ENCODE data around the gene ITPR1. TPM values are rescaled to one million over a fixed set of nuclear protein-coding genes. Genes with fewer than 3 reads are reported as not detected.

Gene ITPR1
- total RNA-seq, 4 donors from 2014 or later = 12.1 to 68.7 (median 25.6) TPM

DNA sequence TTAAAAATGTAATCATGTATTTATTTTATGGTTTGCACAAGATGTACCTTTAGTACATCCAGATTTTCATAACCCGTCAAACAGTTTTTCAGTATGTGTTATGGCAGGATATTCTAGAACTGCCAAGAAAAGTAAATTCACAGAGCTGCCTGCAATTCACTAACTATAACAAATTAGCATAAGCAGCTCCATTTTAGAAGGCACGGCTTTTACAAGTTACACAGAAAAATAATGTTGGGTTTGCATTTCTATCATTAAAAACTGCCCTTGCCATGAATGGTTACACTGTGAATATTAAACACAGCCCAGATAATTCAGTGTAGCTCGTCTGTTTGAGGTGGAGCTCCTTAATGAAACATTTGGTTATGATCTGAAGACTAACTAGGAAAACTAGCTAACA lies 391.7 kb downstream of the ITPR1 start:
- H3K27me3 ChIP-seq = no peaks in the 10 kb centered on the region
- peaks cover 0 to 21% (median 0%) of the 10 kb centered on the region in 3 donors for H3K4me1 ChIP-seq
- H3K27ac ChIP-seq = no peak overlapping the region
- H3K9me3 ChIP-seq = no peaks in the 10 kb centered on the region
- no peaks in the 10 kb centered on the region for H3K36me3 ChIP-seq
- TF ChIP-seq POLR2A (IDR thresholded peaks at IDR 0.05) = no peak
- TF ChIP-seq, protein P1, sequence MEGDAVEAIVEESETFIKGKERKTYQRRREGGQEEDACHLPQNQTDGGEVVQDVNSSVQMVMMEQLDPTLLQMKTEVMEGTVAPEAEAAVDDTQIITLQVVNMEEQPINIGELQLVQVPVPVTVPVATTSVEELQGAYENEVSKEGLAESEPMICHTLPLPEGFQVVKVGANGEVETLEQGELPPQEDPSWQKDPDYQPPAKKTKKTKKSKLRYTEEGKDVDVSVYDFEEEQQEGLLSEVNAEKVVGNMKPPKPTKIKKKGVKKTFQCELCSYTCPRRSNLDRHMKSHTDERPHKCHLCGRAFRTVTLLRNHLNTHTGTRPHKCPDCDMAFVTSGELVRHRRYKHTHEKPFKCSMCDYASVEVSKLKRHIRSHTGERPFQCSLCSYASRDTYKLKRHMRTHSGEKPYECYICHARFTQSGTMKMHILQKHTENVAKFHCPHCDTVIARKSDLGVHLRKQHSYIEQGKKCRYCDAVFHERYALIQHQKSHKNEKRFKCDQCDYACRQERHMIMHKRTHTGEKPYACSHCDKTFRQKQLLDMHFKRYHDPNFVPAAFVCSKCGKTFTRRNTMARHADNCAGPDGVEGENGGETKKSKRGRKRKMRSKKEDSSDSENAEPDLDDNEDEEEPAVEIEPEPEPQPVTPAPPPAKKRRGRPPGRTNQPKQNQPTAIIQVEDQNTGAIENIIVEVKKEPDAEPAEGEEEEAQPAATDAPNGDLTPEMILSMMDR (IDR thresholded peaks at IDR 0.05) = no peak
- no peak for DNase-seq
- 77 to 83% methylated on average over 3 of the region's 3 CpGs for WGBS, 2 donors
- no peak overlapping the region for H3K4me3 ChIP-seq
- intact Hi-C loops (cut with DNase I) = no loop called here

DNA sequence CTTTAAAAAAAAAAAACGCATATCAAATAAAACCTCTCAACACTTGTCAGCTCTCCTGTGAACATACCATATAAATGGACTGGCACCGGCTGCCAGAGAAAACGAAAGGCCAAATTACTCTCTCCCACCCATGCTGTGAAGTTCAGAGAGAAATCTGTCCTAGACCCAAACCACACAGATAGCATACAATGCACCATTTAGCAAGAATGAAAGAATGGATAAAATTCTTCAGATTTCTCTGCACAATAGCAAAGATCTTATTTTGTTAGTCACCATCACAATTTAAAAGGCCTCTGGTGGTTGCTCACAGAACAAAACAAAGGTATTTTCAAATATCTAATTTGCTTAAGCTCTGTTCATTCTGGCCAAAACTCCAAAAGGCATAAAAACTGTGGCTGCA lies 392.2 kb downstream of the ITPR1 start:
- Histone ChIP-seq H3K27me3 (no peaks in the 10 kb centered on the region), H3K27ac (no peak overlapping the region), H3K36me3 (no peaks in the 10 kb centered on the region), H3K4me1 (peaks cover 0 to 22% (median 0%) of the 10 kb centered on the region in 3 donors), H3K9me3 (no peaks in the 10 kb centered on the region), H3K4me3 (no peak overlapping the region)
- intact Hi-C loops (cut with DNase I) = no loop called here
- no peak for TF ChIP-seq POLR2A (IDR thresholded peaks at IDR 0.05)
- TF ChIP-seq, protein P1 (IDR thresholded peaks at IDR 0.05) = peak in 1 of 6 experiments; percentile 35
- DNase-seq = no peak
- 50 to 52% methylated on average over 3 of the region's 3 CpGs for WGBS, 2 donors

DNA sequence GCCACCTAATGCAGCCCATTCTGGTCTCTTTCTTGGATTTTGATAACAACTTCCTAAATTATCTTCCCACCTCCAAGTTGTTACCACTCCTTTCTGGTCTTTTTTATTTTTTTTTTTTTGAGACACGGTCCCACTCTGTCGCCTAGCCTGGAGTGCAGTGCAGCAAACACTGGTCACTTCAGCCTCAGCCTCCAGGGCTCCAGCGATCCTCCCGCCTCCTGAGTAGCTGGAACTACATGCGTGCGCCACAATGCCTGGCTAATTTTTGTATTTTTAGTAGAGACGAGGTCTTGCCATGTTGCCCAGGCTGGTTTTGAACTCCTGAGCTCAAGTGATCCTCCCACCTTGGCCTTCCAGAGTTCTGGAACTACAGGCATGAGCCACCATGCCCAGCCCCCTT lies 393.3 kb downstream of the ITPR1 start:
- Histone ChIP-seq H3K27ac (no peak overlapping the region), H3K4me3 (no peak overlapping the region), H3K36me3 (no peaks in the 10 kb centered on the region), H3K27me3 (no peaks in the 10 kb centered on the region), H3K4me1 (peaks cover 0 to 22% (median 0%) of the 10 kb centered on the region in 3 donors), H3K9me3 (no peaks in the 10 kb centered on the region)
- TF ChIP-seq, protein P1 (IDR thresholded peaks at IDR 0.05) = no peak
- TF ChIP-seq POLR2A (IDR thresholded peaks at IDR 0.05) = no peak
- intact Hi-C loops (cut with DNase I) = no loop called here
- whole genome bisulfite sequencing, 2 donors = 92 to 96% methylated on average over 4 to 6 of the region's 7 CpGs
- DNase-seq = no peak

DNA sequence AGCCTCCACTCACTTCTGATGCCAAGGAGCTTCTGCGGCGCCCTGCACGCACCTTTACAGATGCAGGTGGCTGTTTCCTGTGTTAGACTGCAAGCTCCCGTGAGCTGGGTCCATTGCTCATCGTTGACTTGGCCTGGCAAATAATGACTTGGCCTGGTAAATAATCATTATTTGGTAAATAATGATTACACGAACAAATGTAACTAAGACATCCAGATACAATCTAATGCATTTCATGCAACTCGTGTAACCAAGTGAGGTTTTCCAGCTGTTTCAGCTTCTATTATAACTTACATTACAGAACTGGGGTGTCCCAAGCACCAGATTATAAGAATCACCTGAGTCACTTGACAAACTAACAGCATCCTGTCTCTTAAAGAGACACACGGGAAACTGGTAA lies 394.0 kb downstream of the ITPR1 start:
- intact Hi-C loops (cut with DNase I) = no loop called here
- Histone ChIP-seq H3K27me3 (no peaks in the 10 kb centered on the region), H3K27ac (no peak overlapping the region), H3K4me1 (peaks cover 0 to 22% (median 0%) of the 10 kb centered on the region in 3 donors), H3K36me3 (no peaks in the 10 kb centered on the region), H3K9me3 (no peaks in the 10 kb centered on the region), H3K4me3 (no peak overlapping the region)
- DNase-seq = no peak
- TF ChIP-seq, protein P1 (IDR thresholded peaks at IDR 0.05) = no peak
- TF ChIP-seq POLR2A (IDR thresholded peaks at IDR 0.05) = no peak
- WGBS, 2 donors = 82 to 88% methylated on average over 8 of the region's 8 CpGs

DNA sequence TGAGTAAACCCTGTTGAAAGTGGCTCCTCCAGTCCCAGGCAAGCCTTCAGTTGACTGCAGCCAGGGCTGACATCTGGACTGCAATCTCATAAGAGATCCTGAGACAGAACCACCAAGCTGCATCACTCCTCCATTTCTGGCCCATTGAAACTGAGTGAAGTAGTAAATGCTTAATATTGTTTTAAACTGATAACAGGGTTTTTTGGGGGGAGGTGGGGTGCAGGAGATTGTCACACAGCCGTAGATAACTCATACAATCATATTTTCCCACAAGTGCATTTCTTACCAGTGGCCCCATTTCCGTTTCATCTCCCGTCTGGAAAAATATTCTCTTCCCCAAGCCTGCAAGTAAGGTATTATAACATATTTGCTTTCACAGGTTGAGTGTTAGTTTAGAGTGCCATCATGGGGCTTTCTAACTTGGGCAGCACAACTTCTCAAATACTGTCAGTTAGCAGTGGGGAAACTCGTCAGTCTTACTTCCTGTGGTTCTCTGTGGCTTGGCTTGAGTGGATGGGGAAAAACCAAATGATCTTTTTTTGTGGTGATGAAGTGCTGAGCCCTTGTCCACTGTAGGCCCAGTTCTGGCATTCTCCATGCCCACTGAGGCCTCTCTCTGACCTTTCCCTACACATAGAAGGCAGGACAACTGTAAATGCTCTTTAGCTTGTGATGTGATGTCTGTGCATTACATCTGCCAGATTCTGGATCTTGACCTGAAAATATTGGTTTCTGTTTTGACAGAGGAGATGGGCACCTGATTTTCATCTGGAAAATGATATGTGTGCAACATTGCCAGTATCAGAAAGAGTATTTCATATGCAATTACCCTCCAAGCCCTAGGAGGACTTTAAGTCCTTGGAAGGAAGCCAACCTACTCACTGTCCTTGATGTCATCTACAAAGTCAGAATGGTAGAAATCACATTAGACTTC lies 396.0 kb downstream of the ITPR1 start:
- no peaks in the 10 kb centered on the region for H3K36me3 ChIP-seq
- TF ChIP-seq POLR2A (IDR thresholded peaks at IDR 0.05) = no peak
- TF ChIP-seq, protein P1 (IDR thresholded peaks at IDR 0.05) = no peak
- WGBS, 2 donors = 68 to 81% methylated on average over 4 of the region's 4 CpGs
- intact Hi-C loops (cut with DNase I) = no loop called here
- H3K27me3 ChIP-seq = no peaks in the 10 kb centered on the region
- H3K27ac ChIP-seq = peak overlapping the region in 2 of 4 donors; percentile 5 to 22
- H3K4me3 ChIP-seq = no peak overlapping the region
- peaks cover 0 to 22% (median 0%) of the 10 kb centered on the region in 3 donors for H3K4me1 ChIP-seq
- no peaks in the 10 kb centered on the region for H3K9me3 ChIP-seq
- no peak for DNase-seq

Data from esophagus squamous epithelium (tissue), 5 donors.